K562 (cell line): Measurements from ENCODE around the gene JUNB. TPM values are rescaled to one million over a fixed set of nuclear protein-coding genes. Genes with fewer than 3 reads are reported as not detected.
A peak's percentile ranks its signal among the peaks of the same experiment; 100 is the strongest.

Source experiments
- EWSR1 ChIP-seq: fragments of 450-650 bp; IDR thresholded peaks from 2 replicates; pipeline ENCODE4 v1.6.1; 2018; ENCODE audit warnings: borderline replicate concordance, mild to moderate bottlenecking, low read depth, moderate library complexity; ENCODE audit not compliant: partially characterized antibody
- FOXP1 ChIP-seq: sonication (generic); formaldehyde crosslinking; IDR thresholded peaks from 2 replicates; pipeline ENCODE4 v1.8.0; 2022; ENCODE audit warnings: mild to moderate bottlenecking, missing genetic modification reagents
- GTF2F1 ChIP-seq: IDR thresholded peaks from 2 replicates; pipeline ENCODE4 v1.6.1; 2011; ENCODE audit warnings: low read depth, low read length, improper control_type of control experiment
- KDM4B ChIP-seq, 2 experiments: fragments of 450-650 bp in 1 of 2; sonication (generic) in 1 of 2; IDR thresholded peaks; 2 replicates each; pipeline ENCODE4 v1.6.1; 2016 to 2017; ENCODE audit warnings: borderline replicate concordance in 2 of 2, antibody characterized with exemption in 1 of 2, low read depth in 1 of 2, mild to moderate bottlenecking in 1 of 2
- MCM3 ChIP-seq: fragments of 450-650 bp; IDR thresholded peaks from 2 replicates; pipeline ENCODE4 v1.6.1; 2016
- MTA1 ChIP-seq: fragments of 450-650 bp; IDR thresholded peaks from 2 replicates; pipeline ENCODE4 v1.6.1; 2017; ENCODE audit warnings: borderline replicate concordance
- MTA2 ChIP-seq: fragments of 450-650 bp; IDR thresholded peaks from 2 replicates; pipeline ENCODE4 v1.6.1; 2016; ENCODE audit warnings: low read depth
- NCOR1 ChIP-seq: fragments of 450-650 bp; IDR thresholded peaks from 2 replicates; pipeline ENCODE4 v1.6.1; 2016; ENCODE audit warnings: mild to moderate bottlenecking, moderate library complexity
- NONO ChIP-seq, 2 experiments: fragments of 200-400 bp in 1 of 2; fragments of 450-650 bp in 1 of 2; formaldehyde crosslinking in 1 of 2; IDR thresholded peaks; 2 replicates each; pipeline ENCODE4 v1.6.1; 2017; ENCODE audit warnings: low read depth in 2 of 2, mild to moderate bottlenecking in 2 of 2, moderate library complexity in 2 of 2, low read length in 1 of 2
- PTRF ChIP-seq: fragments of 450-650 bp; IDR thresholded peaks from 2 replicates; pipeline ENCODE4 v1.6.1; 2016; ENCODE audit warnings: mild to moderate bottlenecking, missing genetic modification characterization, missing compliant biosample characterization
- PURB ChIP-seq: sonication (generic); formaldehyde crosslinking; IDR thresholded peaks from 2 replicates; pipeline ENCODE4 v1.9.0; 2021; ENCODE audit warnings: low read depth, mild to moderate bottlenecking, missing genetic modification reagents
- SFPQ ChIP-seq: fragments of 200-400 bp; formaldehyde crosslinking; IDR thresholded peaks from 2 replicates; pipeline ENCODE4 v1.6.1; 2017; ENCODE audit warnings: mild to moderate bottlenecking, low read depth, low read length, moderate library complexity
- SP1 ChIP-seq: sonication (generic); formaldehyde crosslinking; IDR thresholded peaks from 2 replicates; pipeline ENCODE4 v1.8.1; 2022; ENCODE audit warnings: mild to moderate bottlenecking, missing genetic modification reagents
- SRF ChIP-seq, 2 experiments: fragments of 250-450, 450-650 bp in 1 of 2; sonication (Bioruptor Pico) in 1 of 2; sonication (generic) in 1 of 2; formaldehyde crosslinking; IDR thresholded peaks; 2 replicates each; pipeline versions ENCODE4 v1.5.0 to v1.5.1; 2020 to 2022; ENCODE audit warnings: mild to moderate bottlenecking in 1 of 2, missing genetic modification reagents in 1 of 2
- TRIM25 ChIP-seq: fragments of 450-650 bp; IDR thresholded peaks from 2 replicates; pipeline ENCODE4 v1.7.0; 2016; ENCODE audit warnings: borderline replicate concordance
- ZNF133 ChIP-seq: fragments of 250-450 bp; sonication (Bioruptor Pico); IDR thresholded peaks from 2 replicates; pipeline ENCODE4 v1.4.0; 2020; ENCODE audit warnings: mild to moderate bottlenecking
- ZNF75A ChIP-seq: fragments of 450-650 bp; formaldehyde crosslinking; IDR thresholded peaks from 2 replicates; pipeline ENCODE4 v1.4.0; 2020; ENCODE audit warnings: mild to moderate bottlenecking
- polyA plus RNA-seq, 8 experiments: library from polyadenylated mRNA; depleted of rRNA in 4 of 8; stranded (reverse) in 5 of 8; unstranded in 3 of 8; fragments of >200 nt; fragmentation: Nextera tagmentation in 2 of 8; fragmentation: Illumina TruSeq in 1 of 8; extraction: Ambion mirVana in 2 of 8; extraction: Trizol in 1 of 8; gene quantifications; 2 replicates each; pipeline versions ENCODE4 v1.2.1 to v1.2.3, GENCODE V29; 2011 to 2014; ENCODE audit warnings: inconsistent platforms in 1 of 8, missing spikeins in 1 of 8
- total RNA-seq, 7 experiments: library from RNA; depleted of rRNA in 6 of 7; stranded (reverse); fragments of >200 nt in 6 of 7; fragmentation: Illumina TruSeq in 2 of 7; extraction: Trizol in 2 of 7; gene quantifications; 2 replicates each; pipeline versions ENCODE4 v1.2.1 to v1.2.3, GENCODE V29; 2011 to 2021; ENCODE audit warnings: low replicate concordance in 1 of 7
- TF ChIP-seq, protein P1 (sequence below): fragments of 450-650 bp; IDR thresholded peaks from 2 replicates; pipeline ENCODE4 v1.6.1; 2018; ENCODE audit warnings: mild to moderate bottlenecking, low read depth; ENCODE audit not compliant: partially characterized antibody

The JUNB gene
- total and polyA plus RNA-seq, 9 of the 15 experiments (the other 6 are each of a cell fraction or from before 2014, with no cell fraction given): 0.23 to 88.1 (median 13.1) TPM

DNA sequence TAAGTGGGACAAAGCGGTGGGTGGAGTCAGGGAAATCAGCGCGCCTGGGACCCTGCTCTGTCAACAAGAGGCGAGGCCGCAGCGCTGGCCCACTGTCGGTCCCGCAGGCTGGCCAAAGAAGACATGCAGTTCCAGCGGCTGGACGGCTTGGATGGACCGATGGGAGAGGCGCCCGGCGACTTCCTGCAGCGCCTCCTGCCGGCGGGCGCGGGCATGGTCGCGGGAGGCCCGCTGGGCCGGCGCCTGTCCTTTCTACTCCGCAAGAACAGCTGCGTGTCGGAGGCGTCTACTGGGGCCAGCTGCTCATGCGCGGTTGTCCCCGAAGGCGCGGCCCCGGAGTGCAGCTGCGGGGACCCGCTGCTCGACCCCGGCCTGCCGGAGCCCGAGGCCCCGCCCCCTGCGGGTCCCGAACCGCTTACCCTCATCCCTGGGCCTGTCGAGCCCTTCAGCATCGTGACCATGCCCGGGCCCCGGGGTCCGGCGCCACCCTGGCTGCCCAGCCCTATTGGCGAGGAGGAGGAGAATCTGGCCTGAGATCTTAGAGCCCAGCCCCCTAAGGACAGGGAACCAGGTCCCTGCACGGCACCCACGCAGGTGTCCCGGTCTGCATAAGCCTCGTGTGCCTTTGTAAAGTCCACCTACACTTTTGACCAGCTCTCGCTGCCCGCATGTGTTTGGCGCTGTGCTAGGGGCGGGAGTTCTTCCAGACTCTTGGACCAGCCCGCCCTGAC lies 33.6 kb upstream of the JUNB start (continued):
- TF ChIP-seq SFPQ (no peak), KDM4B (IDR thresholded peaks at IDR 0.05; ENCODE audit: borderline replicate concordance in 2 of 2, low read depth in 1 of 2) (no peak), GTF2F1 (no peak), PURB (CRISPR knock-in tag) (no peak), TRIM25 (no peak), PTRF (tag) (no peak), EWSR1 (no peak), ZNF75A (CRISPR knock-in tag) (no peak), MTA1 (no peak), FOXP1 (CRISPR knock-in tag) (no peak), MTA2 (no peak), MCM3 (no peak), NCOR1 (no peak), NONO (IDR thresholded peaks at IDR 0.05; ENCODE audit: low read depth in 2 of 2, low read length in 1 of 2) (peak in 1 of 2 experiments; percentile 61; a peak in 1 of 4 replicates), ZNF133 (CRISPR knock-in tag) (no peak), SRF (CRISPR knock-in tag; IDR thresholded peaks at IDR 0.05) (0 out of 4 replicates have a peak, but pooled peaks of 1 of the 2 experiments have one; percentile 49), SP1 (no peak; the same call in 1 of the 2 replicates)
- TF ChIP-seq, protein P1, sequence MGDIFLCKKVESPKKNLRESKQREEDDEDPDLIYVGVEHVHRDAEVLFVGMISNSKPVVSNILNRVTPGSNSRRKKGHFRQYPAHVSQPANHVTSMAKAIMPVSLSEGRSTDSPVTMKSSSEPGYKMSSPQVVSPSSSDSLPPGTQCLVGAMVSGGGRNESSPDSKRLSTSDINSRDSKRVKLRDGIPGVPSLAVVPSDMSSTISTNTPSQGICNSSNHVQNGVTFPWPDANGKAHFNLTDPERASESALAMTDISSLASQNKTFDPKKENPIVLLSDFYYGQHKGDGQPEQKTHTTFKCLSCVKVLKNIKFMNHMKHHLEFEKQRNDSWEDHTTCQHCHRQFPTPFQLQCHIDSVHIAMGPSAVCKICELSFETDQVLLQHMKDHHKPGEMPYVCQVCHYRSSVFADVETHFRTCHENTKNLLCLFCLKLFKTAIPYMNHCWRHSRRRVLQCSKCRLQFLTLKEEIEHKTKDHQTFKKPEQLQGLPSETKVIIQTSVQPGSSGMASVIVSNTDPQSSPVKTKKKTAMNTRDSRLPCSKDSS: no peak
